Liver (tissue), 3 donors: ENCODE results near the gene NPAS2.

Experiments
- ATF3 ChIP-seq: IDR thresholded peaks from 2 replicates; pipeline ENCODE4 v1.6.1; 2016; ENCODE audit warnings: antibody characterized with exemption
- EGR1 ChIP-seq, 2 donors: IDR thresholded peaks; 2 replicates each; pipeline ENCODE4 v1.6.1; 2016 to 2018; ENCODE audit warnings: antibody characterized with exemption in 2 of 2, low read depth in 2 of 2
- FOXA1 ChIP-seq: IDR thresholded peaks from 2 replicates; pipeline ENCODE4 v1.6.1; 2016; ENCODE audit warnings: antibody characterized with exemption
- HNF4G ChIP-seq: IDR thresholded peaks from 2 replicates; pipeline ENCODE4 v1.6.1; 2016; ENCODE audit warnings: antibody characterized with exemption
- JUND ChIP-seq, 2 donors: IDR thresholded peaks; 2 replicates each; pipeline ENCODE4 v1.6.1; 2016; ENCODE audit warnings: antibody characterized with exemption in 2 of 2
- MAX ChIP-seq: IDR thresholded peaks from 2 replicates; pipeline ENCODE4 v1.6.1; 2016; ENCODE audit warnings: antibody characterized with exemption
- RAD21 ChIP-seq, 2 donors: IDR thresholded peaks; 2 replicates each; pipeline ENCODE4 v1.6.1; 2016; ENCODE audit warnings: antibody characterized with exemption in 2 of 2, mild to moderate bottlenecking in 2 of 2
- RXRA ChIP-seq, 2 donors: IDR thresholded peaks; 2 replicates each; pipeline ENCODE4 v1.6.1; 2017 to 2018; ENCODE audit warnings: antibody characterized with exemption in 2 of 2, mild to moderate bottlenecking in 1 of 2
- SP1 ChIP-seq: IDR thresholded peaks from 2 replicates; pipeline ENCODE4 v1.6.1; 2018; ENCODE audit warnings: antibody characterized with exemption, mild to moderate bottlenecking
- TAF1 ChIP-seq: conservative IDR thresholded peaks from 2 replicates; pipeline ENCODE4 v1.6.1; 2016; ENCODE audit warnings: antibody characterized with exemption, mild to moderate bottlenecking
- YY1 ChIP-seq: IDR thresholded peaks from 2 replicates; pipeline ENCODE4 v1.6.1; 2016; ENCODE audit warnings: antibody characterized with exemption, mild to moderate bottlenecking
- TF ChIP-seq, protein P1 (sequence below): fragments of 150-350 bp; IDR thresholded peaks from 2 replicates; pipeline ENCODE4 v1.5.1; 2017; ENCODE audit warnings: improper control_type of control experiment, low read depth, low read length; ENCODE audit not compliant: missing input control
- TF ChIP-seq, protein P2 (sequence below): IDR thresholded peaks from 2 replicates; pipeline ENCODE4 v1.6.1; 2016; ENCODE audit warnings: antibody characterized with exemption
- TF ChIP-seq, protein P3 (sequence below): IDR thresholded peaks from 2 replicates; pipeline ENCODE4 v1.6.1; 2016; ENCODE audit warnings: antibody characterized with exemption, mild to moderate bottlenecking
- donor health status: healthy.
- donor health status: healthy.

DNA sequence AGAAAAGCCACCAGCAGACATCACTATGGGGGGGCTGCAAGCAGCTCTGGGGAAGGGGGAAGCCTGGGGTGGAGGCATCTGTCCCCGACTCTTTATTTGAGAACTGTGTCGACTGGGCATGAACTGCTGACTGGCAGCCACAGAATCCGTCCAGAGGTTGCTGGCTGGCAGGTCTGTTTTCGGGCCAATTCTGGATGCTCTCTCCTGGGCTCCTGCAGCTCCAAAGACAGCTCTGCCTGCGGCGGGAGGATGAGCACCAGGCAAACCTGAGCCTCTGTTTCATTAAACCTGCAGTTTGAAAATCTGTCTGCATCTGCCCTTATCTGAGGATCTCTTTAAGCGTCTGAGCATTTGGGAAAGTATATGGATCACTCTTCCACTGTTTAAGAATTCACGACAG is 147.8 kb downstream of the NPAS2 start:
- TF ChIP-seq, protein P1, sequence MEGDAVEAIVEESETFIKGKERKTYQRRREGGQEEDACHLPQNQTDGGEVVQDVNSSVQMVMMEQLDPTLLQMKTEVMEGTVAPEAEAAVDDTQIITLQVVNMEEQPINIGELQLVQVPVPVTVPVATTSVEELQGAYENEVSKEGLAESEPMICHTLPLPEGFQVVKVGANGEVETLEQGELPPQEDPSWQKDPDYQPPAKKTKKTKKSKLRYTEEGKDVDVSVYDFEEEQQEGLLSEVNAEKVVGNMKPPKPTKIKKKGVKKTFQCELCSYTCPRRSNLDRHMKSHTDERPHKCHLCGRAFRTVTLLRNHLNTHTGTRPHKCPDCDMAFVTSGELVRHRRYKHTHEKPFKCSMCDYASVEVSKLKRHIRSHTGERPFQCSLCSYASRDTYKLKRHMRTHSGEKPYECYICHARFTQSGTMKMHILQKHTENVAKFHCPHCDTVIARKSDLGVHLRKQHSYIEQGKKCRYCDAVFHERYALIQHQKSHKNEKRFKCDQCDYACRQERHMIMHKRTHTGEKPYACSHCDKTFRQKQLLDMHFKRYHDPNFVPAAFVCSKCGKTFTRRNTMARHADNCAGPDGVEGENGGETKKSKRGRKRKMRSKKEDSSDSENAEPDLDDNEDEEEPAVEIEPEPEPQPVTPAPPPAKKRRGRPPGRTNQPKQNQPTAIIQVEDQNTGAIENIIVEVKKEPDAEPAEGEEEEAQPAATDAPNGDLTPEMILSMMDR, result no peak
- TF ChIP-seq YY1 (no peak), MAX (no peak), RXRA (IDR thresholded peaks at IDR 0.05) (no peak), HNF4G (no peak), TAF1 (no peak), ATF3 (no peak), EGR1 (IDR thresholded peaks at IDR 0.05; ENCODE audit: low read depth in 2 of 2) (no peak), FOXA1 (no peak), JUND (IDR thresholded peaks at IDR 0.05) (no peak), SP1 (no peak), RAD21 (IDR thresholded peaks at IDR 0.05) (no peak)
- TF ChIP-seq, protein P2, sequence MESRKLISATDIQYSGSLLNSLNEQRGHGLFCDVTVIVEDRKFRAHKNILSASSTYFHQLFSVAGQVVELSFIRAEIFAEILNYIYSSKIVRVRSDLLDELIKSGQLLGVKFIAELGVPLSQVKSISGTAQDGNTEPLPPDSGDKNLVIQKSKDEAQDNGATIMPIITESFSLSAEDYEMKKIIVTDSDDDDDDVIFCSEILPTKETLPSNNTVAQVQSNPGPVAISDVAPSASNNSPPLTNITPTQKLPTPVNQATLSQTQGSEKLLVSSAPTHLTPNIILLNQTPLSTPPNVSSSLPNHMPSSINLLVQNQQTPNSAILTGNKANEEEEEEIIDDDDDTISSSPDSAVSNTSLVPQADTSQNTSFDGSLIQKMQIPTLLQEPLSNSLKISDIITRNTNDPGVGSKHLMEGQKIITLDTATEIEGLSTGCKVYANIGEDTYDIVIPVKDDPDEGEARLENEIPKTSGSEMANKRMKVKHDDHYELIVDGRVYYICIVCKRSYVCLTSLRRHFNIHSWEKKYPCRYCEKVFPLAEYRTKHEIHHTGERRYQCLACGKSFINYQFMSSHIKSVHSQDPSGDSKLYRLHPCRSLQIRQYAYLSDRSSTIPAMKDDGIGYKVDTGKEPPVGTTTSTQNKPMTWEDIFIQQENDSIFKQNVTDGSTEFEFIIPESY, result no peak
- TF ChIP-seq, protein P3, sequence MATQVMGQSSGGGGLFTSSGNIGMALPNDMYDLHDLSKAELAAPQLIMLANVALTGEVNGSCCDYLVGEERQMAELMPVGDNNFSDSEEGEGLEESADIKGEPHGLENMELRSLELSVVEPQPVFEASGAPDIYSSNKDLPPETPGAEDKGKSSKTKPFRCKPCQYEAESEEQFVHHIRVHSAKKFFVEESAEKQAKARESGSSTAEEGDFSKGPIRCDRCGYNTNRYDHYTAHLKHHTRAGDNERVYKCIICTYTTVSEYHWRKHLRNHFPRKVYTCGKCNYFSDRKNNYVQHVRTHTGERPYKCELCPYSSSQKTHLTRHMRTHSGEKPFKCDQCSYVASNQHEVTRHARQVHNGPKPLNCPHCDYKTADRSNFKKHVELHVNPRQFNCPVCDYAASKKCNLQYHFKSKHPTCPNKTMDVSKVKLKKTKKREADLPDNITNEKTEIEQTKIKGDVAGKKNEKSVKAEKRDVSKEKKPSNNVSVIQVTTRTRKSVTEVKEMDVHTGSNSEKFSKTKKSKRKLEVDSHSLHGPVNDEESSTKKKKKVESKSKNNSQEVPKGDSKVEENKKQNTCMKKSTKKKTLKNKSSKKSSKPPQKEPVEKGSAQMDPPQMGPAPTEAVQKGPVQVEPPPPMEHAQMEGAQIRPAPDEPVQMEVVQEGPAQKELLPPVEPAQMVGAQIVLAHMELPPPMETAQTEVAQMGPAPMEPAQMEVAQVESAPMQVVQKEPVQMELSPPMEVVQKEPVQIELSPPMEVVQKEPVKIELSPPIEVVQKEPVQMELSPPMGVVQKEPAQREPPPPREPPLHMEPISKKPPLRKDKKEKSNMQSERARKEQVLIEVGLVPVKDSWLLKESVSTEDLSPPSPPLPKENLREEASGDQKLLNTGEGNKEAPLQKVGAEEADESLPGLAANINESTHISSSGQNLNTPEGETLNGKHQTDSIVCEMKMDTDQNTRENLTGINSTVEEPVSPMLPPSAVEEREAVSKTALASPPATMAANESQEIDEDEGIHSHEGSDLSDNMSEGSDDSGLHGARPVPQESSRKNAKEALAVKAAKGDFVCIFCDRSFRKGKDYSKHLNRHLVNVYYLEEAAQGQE, result no peak
